ENCODE measurements around the gene NKX2-1. TPM values are rescaled to one million over a fixed set of nuclear protein-coding genes. Genes with fewer than 3 reads are reported as not detected.
"Not testable (repeated sequence)": the region's sequence is repeated elsewhere in the genome, so short reads cannot be mapped to it uniquely, and the experiment has no call there.

NKX2-1 gene
- total RNA-seq, 1 experiment from 2014 or later, result not detected

DNA sequence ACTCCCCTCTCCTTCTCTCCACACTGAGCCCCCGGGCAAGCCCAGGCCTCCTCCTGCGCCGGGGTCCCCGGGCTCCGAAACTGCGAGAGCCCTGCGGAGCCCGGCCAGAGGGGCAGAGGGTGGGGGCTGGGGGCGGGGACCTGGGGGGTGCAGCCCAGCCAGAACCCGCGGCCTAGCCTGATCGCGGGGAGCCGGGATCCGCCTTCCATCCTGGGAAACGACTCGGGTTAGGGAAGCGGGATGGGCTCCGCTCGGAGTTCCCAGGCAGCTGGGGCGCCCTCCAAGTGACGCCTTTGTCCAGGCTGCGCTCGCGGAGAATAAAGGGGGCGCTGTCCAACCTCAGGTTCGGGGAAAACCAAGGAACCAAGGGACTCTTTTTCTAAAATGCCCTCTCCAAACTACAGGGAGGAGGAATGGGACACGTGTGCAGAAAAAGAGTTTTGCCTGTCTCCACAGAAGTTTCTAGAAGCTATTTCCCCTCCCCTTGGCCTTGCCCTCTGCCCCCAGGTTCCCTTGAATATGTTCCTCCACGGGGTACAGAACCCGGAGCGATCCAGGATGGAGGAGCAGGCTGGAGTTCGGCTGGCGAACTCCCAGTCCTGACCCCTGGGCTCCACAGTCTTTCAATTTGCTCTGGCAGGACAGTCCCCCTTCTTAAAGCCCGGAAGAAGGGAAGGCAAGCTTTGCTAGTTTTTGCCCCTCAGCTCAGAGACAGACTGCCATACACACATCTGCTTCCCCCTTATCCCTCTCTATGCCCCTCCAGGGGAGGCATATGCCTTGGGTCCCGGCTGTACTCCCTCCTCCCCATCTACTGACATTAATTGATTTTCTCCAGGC, 13.9 kb downstream of the NKX2-1 start:
- no peak for DNase-seq (ENCODE audit: extremely low read depth, low read depth)

DNA sequence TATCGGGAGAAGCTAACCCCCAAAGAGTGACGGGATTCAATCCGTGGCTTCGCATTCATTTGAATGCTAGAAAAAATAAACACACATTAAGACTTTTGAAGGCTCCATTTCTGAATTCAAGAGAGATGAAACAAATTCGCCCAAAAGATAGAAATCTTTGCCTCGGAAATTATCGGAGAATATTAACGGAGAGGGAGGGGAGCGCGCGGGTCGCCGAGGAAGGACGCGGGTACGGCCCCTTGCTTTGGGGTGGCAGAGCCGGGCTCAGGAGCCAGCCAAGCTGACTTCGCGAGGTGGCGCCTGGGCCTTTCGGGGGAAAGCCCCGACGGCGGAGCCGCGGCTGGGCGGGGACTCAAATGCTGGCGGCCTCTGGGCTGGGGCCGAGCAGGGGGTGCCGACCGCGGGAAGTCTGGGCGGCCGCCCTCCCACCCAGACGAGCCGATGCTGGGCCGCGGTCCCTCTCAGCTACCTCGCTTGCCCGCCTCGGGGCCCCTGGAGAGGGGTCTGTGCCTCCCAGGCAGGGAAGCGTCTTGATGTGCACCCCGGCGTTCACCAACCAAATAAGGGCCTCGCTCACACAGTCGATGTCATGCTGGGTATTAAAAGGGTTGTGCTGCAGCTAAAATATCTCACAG, 14.7 kb downstream of the NKX2-1 start:
- DNase-seq (ENCODE audit: extremely low read depth, low read depth), result no peak

DNA sequence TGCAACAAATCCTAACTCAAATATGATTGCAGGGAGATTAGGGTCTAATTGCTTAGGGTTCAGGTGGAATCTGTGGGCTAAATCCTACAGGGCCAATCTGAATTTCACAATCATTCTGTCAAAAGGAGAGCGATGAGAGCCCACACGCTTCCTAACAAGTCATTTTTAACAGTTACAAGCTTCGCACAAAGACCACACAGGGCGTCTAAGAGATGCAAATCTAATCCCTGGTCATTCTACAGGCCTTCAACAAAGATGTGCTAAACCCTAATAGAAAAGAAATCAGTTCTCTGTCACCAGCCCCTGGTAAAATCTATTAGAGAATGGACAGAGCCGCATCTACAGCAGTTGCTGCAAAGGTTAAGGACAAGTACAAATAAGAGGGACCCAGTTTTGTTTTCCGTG, 15.3 kb downstream of the NKX2-1 start:
- no peak for DNase-seq (ENCODE audit: extremely low read depth, low read depth)

DNA sequence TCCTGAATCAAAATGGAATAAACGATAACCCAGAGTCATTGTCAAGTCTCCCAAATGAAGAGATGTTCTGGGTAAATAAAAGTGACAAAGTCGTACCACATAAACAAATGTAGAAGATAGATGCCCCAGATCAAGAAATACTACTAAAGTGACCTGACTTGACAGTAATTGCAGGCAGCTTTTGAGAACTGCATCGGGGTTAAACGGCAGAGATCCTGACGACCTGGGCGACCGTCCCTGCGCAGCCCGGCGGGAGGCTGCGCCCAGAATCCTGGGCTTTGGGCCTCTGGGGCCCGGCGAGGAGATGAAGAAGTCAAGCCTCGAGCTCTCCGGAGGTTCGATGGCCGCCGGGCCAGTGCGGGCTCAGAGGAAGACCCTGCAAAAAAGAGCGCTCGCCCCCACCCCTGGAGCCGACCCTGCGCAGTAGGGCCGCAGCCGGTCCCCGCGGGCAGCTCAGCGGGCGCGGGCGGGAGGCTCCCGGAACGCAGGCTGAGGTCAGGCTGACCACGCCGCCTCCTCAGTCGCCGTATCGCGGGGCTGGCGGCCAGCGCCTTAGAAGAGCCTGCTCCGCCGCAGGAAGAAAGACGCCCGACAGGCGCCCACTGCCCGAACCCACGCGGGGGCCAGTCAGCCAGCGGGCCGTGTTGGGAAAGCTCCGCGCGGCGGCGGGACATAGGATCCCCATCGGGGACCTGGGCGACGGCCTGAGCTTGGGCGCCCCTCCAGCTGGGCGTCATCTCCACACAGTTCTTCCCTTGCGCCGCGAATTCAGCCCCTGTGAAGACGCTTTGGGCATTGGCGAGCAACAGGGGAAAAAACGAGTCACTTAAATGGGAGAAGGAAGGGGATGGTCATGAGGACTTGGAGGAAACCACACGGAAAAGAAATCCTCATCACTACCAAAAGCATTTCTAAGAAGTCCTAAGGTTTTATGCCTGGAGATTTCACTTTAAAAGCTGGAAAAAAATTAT, 16.0 kb downstream of the NKX2-1 start:
- DNase-seq (ENCODE audit: extremely low read depth, low read depth), result no peak

DNA sequence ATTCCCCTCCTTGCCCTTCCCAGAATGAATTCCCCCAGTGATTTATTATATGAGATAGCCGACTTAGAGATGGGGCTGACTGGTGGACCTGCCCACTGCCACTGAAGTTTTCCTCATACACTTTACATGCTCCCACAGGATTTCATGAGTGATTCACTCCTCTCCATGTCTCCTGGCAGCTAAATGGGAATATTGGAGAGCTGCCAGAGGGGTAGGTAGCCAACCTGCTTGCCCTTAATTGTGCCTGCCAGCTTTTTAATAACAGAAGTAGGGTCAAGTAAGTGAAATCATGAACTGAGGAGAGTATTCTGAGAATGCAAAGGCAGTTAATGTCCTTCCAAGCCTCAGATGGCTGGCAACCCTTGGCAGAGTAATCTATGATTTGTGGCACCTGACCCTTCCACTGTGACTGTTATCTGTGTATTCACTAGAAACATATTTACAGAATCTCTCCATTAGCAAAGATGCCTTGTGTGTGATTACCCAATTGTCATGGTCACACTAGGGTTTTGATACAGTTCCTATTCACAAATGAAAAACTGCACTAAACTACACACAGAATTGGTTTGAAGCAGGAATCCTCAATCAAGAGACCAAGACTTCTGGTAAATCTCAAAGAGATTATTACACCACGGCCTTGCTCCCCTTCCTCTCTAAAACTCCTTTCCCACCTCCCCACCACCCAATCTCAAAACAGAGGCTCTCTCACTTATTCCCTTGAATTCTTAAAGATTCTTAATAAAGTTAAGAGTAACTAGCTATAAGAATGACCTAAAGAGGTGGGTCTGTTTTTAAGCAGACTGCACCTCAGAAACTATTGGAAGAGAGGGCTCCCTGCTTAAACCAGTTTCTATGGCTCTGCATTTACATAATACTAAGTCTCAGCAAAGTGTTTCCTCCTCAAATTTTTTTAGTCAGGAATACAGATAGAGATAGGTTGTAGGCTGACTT, 17.2 kb downstream of the NKX2-1 start:
- DNase-seq (ENCODE audit: extremely low read depth, low read depth), result no peak

DNA sequence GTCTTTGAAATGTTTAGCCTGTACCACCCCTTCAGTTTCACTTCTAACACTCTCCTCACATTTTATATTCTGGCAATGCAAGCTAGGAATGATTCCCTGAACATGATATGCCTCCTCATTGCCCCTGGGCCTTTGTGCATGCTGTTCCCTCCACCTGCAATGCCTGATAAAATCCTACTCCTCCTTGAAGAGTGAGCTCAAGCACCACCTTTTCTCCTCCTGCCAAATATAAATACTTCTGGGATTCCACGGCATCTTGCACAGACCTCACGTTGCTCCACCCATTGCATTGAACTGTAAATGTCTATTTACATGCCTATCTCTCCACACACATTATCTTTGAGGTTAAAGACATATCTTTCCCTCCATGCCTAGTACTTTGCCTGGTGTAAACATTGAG, 21.1 kb downstream of the NKX2-1 start:
- DNase-seq (ENCODE audit: extremely low read depth, low read depth), result no peak

DNA sequence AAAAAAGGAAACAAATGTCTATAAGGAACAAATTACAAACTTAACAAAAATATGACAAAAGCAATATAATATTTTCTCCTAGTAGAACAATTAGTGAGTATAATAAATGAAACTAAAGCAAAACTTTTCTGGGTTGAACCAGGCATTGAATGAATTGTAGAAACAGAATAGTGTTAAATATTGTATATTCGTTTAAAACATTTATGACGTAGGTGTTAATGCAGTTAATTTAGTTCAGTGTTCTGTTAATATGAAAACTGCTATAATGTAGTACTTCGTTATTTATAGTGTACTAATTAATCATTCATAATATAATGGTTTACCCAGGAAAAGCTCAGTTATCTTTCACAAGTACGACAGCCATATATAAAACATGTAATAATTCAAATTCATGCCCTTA, 23.7 kb downstream of the NKX2-1 start:
- no peak for DNase-seq (ENCODE audit: extremely low read depth, low read depth)

DNA sequence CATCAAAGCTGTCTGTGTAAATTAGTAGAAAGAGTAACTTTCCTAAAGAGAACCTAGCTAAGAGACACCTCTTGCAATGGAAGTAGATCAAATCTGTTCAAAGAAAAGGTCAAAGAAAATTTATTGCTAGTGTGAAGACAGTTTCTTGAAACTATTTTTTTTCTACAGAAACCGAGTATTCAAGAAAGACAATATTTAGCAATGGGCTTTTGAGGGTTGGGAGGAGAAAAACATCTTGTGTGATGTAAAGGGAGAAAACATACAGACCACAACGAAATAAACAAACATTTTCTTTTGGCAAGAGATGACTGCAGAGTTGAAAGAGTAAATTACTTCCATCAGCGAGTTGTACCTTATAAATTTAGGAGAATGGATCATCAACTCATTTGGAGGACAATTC, 24.4 kb downstream of the NKX2-1 start:
- no peak for DNase-seq (ENCODE audit: extremely low read depth, low read depth)

DNA sequence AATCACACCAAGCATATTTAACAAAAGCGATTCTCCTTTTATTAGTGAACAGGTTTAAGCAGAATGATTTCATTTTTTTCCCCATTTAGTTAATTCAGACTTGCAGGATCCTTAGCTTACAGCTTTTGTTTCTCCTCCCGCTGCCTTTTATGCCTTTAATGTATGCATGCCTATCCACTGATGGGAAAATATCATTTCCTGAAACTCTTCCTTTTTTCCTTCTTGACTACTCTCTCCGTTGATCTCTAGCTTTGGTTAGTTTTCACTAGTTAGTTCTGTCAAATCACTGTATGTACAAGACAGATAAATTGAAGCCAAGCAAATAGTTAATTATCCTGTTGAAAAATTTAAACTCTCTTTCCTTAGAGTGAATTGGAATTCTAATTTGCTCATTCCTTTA, 26.3 kb downstream of the NKX2-1 start:
- DNase-seq (ENCODE audit: extremely low read depth, low read depth), result no peak

DNA sequence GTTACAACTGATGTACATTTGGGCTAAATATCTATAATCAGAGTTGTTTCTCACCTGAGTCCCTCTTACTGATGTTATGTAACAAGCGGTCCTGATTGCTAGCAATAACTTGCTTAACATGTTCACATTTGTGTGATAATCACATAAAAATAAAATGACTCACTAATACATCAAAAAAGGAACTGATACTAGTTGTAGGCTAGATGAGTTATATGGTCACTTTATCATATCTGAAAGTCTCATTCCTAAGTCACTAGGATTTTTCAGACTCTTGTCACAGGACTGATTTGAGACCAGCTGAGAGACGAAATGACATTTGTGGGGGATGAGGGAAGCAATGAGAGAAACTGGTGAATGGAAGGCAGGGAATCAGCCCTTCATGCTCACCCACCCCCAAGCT, 34.3 kb downstream of the NKX2-1 start:
- DNase-seq (ENCODE audit: extremely low read depth, low read depth), result no peak

DNA sequence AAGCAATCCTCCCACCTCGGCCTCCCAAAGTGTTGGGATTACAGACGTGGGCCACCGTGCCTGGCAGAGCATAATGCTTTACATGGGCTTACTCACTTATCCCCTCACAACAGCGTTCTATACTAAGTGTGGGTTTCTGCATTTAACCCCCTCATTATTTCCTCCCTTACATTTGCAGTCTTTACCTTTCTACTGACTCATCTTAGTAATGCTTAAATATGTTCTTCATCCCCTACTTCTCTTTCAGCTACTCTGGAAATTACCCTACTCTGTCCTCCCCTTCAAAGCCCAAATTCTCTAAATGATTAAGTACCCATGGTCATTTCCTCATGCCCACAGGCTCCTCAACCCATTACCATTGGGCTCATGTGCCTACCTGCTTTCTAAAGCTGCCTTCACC, 40.7 kb downstream of the NKX2-1 start:
- no peak for DNase-seq (ENCODE audit: extremely low read depth, low read depth)

DNA sequence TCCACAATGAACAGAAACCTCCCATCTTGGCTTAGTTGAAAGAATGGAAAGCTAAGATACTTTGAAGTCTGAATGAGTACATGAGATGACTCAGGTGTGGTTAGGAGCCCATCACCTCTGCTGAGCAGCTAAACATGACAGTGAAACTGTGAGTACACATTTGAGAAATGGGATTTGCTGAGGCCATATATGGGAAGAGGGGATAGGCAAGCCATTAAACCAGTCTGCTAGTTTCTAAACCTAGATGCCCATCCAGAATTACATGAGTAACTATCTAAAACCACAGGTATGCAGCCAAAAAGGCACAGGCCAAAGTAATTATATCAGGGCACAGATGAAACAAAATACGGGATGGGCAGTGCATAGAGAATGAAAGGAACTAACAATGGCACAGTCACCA, 41.2 kb downstream of the NKX2-1 start:
- no peak for DNase-seq (ENCODE audit: extremely low read depth, low read depth)

DNA sequence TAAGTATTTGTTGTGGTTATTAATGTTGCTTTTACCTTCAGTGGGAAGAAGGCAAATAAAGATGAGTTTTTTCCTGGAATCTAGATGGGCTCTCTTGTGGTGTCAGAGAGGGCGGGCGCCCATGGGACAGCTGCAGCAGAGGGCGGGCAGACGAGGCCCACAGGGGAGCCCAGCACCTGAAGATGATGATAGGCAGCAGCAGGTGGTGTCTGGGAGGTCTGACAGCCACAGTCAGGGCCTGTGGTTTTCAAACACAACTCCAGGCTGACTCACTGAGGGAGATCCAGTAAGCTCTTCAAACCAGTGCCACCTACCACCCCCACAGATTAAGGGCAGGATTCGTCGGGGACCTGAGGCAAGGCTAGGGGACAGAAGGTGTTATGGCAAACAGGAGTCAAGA, 42.8 kb downstream of the NKX2-1 start:
- DNase-seq (ENCODE audit: extremely low read depth, low read depth), result no peak

DNA sequence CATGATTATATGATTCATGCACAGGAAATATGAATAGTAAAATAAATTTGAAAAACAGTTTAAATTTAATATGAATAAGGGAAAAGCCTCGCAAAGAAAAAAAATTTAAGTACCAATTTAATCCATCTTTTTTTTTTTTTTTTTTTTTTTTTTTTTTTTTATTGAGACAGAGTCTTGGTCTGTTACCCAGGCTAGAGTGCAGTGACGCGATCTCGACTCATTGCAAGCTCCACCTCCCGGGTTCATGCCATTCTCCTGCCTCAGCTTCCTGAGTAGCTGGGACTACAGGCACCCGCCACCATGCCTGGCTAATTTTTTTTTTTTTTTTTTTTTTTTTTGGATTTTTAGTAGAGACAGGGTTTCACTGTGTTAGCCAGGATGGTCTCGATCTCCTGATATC, 44.0 kb downstream of the NKX2-1 start:
- not testable (repeated sequence) for DNase-seq (ENCODE audit: extremely low read depth, low read depth)

DNA sequence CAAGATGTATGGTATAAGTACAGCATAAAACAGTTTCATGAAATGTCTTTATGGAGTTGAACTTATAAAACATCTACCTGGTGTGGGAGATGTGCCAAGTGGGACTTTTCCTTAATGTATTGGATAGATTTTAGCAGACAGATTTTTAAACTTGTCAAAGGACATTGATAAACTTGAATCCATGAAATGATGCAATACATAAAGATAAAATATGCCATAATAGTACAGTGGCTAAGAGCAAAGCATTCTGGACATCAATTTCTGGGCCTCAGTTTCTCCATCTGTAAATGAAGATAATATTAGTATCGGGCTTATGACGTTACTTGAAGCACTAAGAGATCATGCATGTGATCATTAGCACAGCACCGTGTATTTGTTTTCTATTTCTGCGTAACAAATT, 45.4 kb downstream of the NKX2-1 start:
- no peak for DNase-seq (ENCODE audit: extremely low read depth, low read depth)

DNA sequence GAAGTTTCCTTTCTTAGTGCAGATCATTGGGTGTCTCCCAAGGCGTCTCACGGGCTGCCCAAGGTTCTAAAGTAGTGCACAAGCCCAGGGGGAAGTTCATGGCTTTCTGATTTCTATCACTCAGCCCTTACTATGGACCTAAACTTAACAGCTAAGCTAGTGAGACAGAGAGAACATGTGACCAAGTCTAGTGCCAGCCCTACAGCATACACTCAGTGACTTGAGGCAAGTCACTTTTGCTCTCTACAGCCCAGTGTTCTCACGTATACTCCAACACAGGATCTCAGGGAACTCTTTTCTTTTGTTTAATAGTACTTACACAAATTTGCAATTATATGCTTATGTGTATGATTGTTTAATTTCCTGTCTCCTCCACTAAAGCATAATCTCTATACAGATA, 48.6 kb downstream of the NKX2-1 start:
- no peak for DNase-seq (ENCODE audit: extremely low read depth, low read depth)

DNA sequence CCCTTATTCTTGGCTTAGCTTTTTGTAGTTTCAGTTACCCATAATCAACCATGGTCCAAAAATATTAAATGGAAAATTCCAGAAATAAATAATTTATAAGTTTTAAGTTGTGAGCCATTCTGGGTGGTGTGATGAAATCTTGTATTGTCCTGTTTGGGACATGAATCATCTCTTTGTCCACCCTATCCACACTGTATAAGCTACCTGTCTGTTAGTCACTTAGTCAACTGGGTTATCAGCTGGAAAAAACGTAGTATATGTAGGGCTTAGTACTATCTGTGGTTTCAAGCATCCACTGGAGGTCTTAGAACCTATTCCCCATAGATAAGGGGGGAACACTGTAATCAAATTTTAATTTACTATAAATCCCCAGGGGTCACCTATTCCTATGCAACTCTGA, 52.7 kb downstream of the NKX2-1 start:
- DNase-seq (ENCODE audit: extremely low read depth, low read depth), result no peak
